ENCODE data around the gene ADAM12. TPM values are rescaled to one million over a fixed set of nuclear protein-coding genes. Genes with fewer than 3 reads are reported as not detected.

The ADAM12 gene
- total RNA-seq, 1 experiment from 2014 or later: 0.24 TPM

GRCh38 chr10:126376956-126377355 is 11.3 kb downstream of the ADAM12 start:
- H2BK15ac ChIP-seq (ENCODE audit: low read depth, low read length): no peak overlapping the region
- no peak overlapping the region for H2BK12ac ChIP-seq (ENCODE audit: insufficient read length, low read depth, low read length)
- no peak overlapping the region for H3K4me2 ChIP-seq (ENCODE audit: insufficient read depth, insufficient read length, low read length)
- Mint-ChIP-seq H3K4me1 (peaks cover 2 to 4% of the 10 kb centered on the region in 2 experiments; a peak in 2 of 4 replicates), H3K36me3 (ENCODE audit: insufficient read depth in 1 of 3, low read depth in 3 of 3) (peaks cover 7 to 36% (median 18%) of the 10 kb centered on the region in 3 experiments), H3K27ac (no peak overlapping the region), H3K4me3 (no peak overlapping the region), H3K27me3 (ENCODE audit: low read depth) (no peaks in the 10 kb centered on the region; the same call in none of the 2 replicates), H3K9me3 (peaks cover 30 to 46% of the 10 kb centered on the region in 2 experiments)
- no peak overlapping the region for H4K8ac ChIP-seq (replicated peaks; ENCODE audit: insufficient read length, low read depth, low read length)
- H3K18ac ChIP-seq (ENCODE audit: insufficient read length, low read depth, low read length): no peak overlapping the region
- H3K27me3 ChIP-seq (ENCODE audit: insufficient read depth, low read length): no peaks in the 10 kb centered on the region
- no peak overlapping the region for H3K4ac ChIP-seq (ENCODE audit: low read depth, low read length)
- TF ChIP-seq, protein P1, sequence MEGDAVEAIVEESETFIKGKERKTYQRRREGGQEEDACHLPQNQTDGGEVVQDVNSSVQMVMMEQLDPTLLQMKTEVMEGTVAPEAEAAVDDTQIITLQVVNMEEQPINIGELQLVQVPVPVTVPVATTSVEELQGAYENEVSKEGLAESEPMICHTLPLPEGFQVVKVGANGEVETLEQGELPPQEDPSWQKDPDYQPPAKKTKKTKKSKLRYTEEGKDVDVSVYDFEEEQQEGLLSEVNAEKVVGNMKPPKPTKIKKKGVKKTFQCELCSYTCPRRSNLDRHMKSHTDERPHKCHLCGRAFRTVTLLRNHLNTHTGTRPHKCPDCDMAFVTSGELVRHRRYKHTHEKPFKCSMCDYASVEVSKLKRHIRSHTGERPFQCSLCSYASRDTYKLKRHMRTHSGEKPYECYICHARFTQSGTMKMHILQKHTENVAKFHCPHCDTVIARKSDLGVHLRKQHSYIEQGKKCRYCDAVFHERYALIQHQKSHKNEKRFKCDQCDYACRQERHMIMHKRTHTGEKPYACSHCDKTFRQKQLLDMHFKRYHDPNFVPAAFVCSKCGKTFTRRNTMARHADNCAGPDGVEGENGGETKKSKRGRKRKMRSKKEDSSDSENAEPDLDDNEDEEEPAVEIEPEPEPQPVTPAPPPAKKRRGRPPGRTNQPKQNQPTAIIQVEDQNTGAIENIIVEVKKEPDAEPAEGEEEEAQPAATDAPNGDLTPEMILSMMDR (conservative IDR thresholded peaks at IDR 0.05): no peak
- no peak overlapping the region for H3K14ac ChIP-seq (ENCODE audit: insufficient read depth, low read length)
- H2AK5ac ChIP-seq (ENCODE audit: insufficient read length, low read length): peak overlapping the region; percentile 41
- H2BK120ac ChIP-seq (ENCODE audit: low read depth, low read length, poor library complexity, severe bottlenecking): no peak overlapping the region
- no peak overlapping the region for H3K56ac ChIP-seq (ENCODE audit: insufficient read length, low read depth, low read length)
- H3K27ac ChIP-seq (ENCODE audit: insufficient read length, low read depth, low read length): no peak overlapping the region
- WGBS (ENCODE audit: extremely low coverage, insufficient read length, low lambda C conversion rate): no CpG with 5 or more reads among the region's 2 CpGs
- no peak overlapping the region for H4K91ac ChIP-seq (ENCODE audit: insufficient read length, low read depth, low read length)
- no peak for DNase-seq
- no peaks in the 10 kb centered on the region for H4K20me1 ChIP-seq (ENCODE audit: control insufficient read depth, insufficient read depth, insufficient read length)
- no peaks in the 10 kb centered on the region for H3K79me1 ChIP-seq (ENCODE audit: insufficient read depth, low read depth, low read length, poor library complexity, severe bottlenecking)
- H3T11ph ChIP-seq (ENCODE audit: low read length): no peak overlapping the region
- no peaks in the 10 kb centered on the region for H3K9me3 ChIP-seq (ENCODE audit: control insufficient read depth, low read depth, low read length)
- no peaks in the 10 kb centered on the region for H3K23me2 ChIP-seq (ENCODE audit: insufficient read length, low read depth, low read length, poor library complexity, severe bottlenecking)
- H3K23ac ChIP-seq (ENCODE audit: insufficient read length, low read depth, low read length): no peak overlapping the region
- H2BK20ac ChIP-seq (ENCODE audit: low read depth, low read length, poor library complexity, severe bottlenecking): no peak overlapping the region
- no peak overlapping the region for H3K9ac ChIP-seq (ENCODE audit: extremely low read depth, insufficient read length, low read length)
- no peak overlapping the region for H2BK5ac ChIP-seq (ENCODE audit: insufficient read length, low read length)
- no peaks in the 10 kb centered on the region for H3K4me1 ChIP-seq (ENCODE audit: insufficient read depth, low read length)
- H2AFZ ChIP-seq (ENCODE audit: low read length): no peak overlapping the region
- H3K79me2 ChIP-seq (ENCODE audit: insufficient read depth, low read length): no peaks in the 10 kb centered on the region
- H4K5ac ChIP-seq (ENCODE audit: insufficient read length, low read depth, low read length): no peak overlapping the region

All from H9 (cell line).